Kidney glomerular epithelial cell (primary cell): ENCODE measurements around the gene KCNQ1.
A peak's percentile ranks its signal among the peaks of the same experiment; 100 is the strongest.

Experiments used
- DNase-seq: peaks from one replicate; lab custom pipeline; 2025; lab: John Stamatoyannopoulos, UW

Gene KCNQ1

GRCh38 chr11:2521733-2522630 is 77.2 kb downstream of the KCNQ1 start:
- no peak for DNase-seq

GRCh38 chr11:2522631-2523255 is 77.9 kb downstream of the KCNQ1 start:
- no peak for DNase-seq

- no peak for DNase-seq
These were observed 79.1 kb downstream of the KCNQ1 start for GRCh38 chr11:2523821-2524391.

- DNase-seq = no peak
These were observed 79.8 kb downstream of the KCNQ1 start for GRCh38 chr11:2524446-2525165.

GRCh38 chr11:2525166-2525861 is 80.5 kb downstream of the KCNQ1 start:
- no peak for DNase-seq

GRCh38 chr11:2525941-2526807 is 81.4 kb downstream of the KCNQ1 start:
- DNase-seq = no peak

- no peak for DNase-seq
These were observed 82.1 kb downstream of the KCNQ1 start for GRCh38 chr11:2526808-2527381.

- DNase-seq = no peak
These were observed 82.9 kb downstream of the KCNQ1 start for GRCh38 chr11:2527621-2528291.

GRCh38 chr11:2528301-2529050 is 83.7 kb downstream of the KCNQ1 start:
- DNase-seq = no peak

GRCh38 chr11:2529173-2529572 is 84.4 kb downstream of the KCNQ1 start:
- DNase-seq = no peak

GRCh38 chr11:2529636-2530035 is 84.8 kb downstream of the KCNQ1 start:
- DNase-seq = no peak

GRCh38 chr11:2530131-2530854 is 85.5 kb downstream of the KCNQ1 start:
- no peak for DNase-seq

- DNase-seq = no peak
These were observed 86.0 kb downstream of the KCNQ1 start for GRCh38 chr11:2530855-2531200.

- no peak for DNase-seq
These were observed 86.6 kb downstream of the KCNQ1 start for GRCh38 chr11:2531277-2531986.

GRCh38 chr11:2531987-2532703 is 87.3 kb downstream of the KCNQ1 start:
- DNase-seq = no peak

- DNase-seq = peak; percentile 73
These were observed 88.1 kb downstream of the KCNQ1 start for GRCh38 chr11:2532704-2533586.
